HG02970 (cell line): ENCODE results near the gene GALNT16.

Experiments
- ATAC-seq: cut with Tn5 transposase; IDR thresholded peaks from one replicate; pipeline ENCODE4 v1.9.1; 2021; ENCODE audit warnings: mild to moderate bottlenecking, moderate library complexity, moderate number of reproducible peaks; ENCODE audit not compliant: unreplicated experiment, low FRiP score

GALNT16 gene

DNA sequence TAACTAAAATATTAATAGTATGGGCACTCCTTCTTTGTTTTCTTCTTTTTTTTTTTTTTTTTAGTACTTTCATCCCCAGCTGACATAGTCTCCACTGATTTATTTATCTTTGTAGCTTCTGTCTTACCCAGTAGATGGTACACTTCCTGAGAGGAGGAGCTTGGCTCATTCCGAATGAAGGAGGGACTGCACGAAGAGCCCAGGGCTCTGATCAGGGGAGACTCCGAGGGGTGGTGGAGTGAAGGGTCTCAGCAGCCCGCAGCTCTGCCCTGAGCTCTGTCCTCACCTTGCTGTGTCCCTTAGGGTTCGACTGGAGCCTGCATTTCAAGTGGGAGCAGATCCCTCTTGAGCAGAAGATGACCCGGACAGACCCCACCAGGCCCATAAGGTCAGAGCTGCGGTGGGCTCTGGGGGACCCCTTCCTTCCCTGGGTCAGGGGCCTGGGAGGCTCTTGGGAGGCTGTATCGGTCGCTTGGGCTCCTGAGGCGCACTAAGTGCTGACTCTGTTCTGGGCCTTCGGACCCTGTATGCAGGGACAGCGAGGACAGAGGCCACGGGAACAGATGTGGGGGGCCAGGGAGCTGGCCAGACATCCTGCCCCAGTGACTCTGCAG is 72.9 kb downstream of the GALNT16 start:
- ATAC-seq: no peak

GRCh38 chr14:69333791-69334337 is 73.9 kb downstream of the GALNT16 start:
- ATAC-seq: no peak

DNA sequence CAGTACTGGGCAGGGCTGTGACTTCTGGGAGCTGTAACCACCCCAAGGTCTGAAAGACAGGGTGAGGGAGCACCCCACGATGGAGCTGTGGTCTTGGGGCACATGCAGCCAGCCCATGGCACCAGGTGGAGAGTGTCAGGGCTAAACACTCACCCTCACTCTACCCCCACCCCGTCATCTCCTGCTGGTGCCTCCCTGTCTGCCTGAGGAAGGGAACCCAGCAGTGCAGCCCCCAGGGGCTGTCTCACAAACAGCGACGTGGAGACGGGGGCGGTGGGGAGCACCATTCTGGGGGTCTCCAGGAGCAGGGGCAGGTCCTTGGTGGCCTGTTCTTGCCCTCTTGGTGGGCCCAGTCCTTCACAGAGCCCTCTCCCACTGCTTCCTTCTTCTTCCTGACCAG is 74.6 kb downstream of the GALNT16 start:
- ATAC-seq: no peak

GRCh38 chr14:69335371-69335771 is 75.4 kb downstream of the GALNT16 start:
- ATAC-seq: no peak

GRCh38 chr14:69337984-69338383 is 78.0 kb downstream of the GALNT16 start:
- no peak for ATAC-seq

DNA sequence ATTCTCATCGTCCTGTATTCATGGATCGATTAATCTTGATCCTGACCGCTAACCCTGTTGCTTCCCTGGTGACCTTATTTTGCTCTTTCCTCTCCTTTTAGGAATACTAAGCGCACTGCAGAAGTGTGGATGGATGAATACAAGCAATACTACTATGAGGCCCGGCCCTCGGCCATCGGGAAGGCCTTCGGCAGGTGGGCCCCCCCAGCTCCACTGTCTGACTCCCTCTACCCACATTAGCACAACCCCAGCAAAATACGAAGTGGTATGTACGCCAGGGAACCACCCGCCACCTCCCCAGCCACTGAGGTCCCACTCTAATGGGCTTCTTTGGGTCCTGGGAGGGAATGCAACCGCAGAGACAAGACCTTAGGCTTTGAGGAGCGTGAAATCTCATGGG is 79.5 kb downstream of the GALNT16 start:
- ATAC-seq: no peak

- no peak for ATAC-seq
Observed at GRCh38 chr14:69342928-69343525, 83.1 kb downstream of the GALNT16 start.

DNA sequence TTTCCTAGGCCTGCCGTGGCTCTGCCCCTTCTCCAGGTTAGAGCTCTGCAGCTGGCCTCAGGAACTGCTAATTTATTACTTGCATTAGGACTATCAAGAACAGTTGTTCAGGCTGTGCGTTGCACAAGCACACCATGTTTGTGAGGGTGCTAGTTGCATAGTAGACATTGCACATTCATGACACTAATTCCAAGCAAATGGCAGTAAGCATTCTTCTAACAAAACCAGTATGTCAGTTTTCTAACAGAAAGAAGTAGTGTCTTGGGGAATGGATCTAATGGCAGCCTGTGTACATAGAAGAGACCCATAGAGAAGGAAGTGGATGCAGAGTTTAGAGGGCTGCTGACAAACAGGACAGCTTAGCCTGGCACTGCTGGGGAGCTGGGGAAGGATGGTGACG is 84.2 kb downstream of the GALNT16 start:
- ATAC-seq: no peak

DNA sequence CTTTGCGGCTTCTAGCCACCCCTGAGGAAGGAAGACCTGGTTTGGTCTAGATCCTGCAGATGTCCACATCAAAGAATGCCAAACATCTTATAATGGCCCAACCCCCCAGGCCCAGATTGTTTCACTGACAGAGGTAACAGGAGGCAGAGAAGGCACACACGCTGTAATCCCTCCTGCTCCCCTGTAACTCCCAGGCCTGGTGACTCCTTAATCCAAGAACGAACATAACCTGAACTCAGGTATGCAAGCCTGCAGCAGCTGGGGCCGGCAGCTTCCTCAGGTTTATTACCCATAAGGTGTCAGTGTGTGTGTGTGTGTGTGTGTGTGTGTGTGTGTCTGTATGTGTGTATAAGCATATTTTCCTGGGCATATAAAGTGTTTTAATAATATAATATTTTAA is 85.4 kb downstream of the GALNT16 start:
- no peak for ATAC-seq

GRCh38 chr14:69346710-69347109 is 86.8 kb downstream of the GALNT16 start:
- no peak for ATAC-seq

DNA sequence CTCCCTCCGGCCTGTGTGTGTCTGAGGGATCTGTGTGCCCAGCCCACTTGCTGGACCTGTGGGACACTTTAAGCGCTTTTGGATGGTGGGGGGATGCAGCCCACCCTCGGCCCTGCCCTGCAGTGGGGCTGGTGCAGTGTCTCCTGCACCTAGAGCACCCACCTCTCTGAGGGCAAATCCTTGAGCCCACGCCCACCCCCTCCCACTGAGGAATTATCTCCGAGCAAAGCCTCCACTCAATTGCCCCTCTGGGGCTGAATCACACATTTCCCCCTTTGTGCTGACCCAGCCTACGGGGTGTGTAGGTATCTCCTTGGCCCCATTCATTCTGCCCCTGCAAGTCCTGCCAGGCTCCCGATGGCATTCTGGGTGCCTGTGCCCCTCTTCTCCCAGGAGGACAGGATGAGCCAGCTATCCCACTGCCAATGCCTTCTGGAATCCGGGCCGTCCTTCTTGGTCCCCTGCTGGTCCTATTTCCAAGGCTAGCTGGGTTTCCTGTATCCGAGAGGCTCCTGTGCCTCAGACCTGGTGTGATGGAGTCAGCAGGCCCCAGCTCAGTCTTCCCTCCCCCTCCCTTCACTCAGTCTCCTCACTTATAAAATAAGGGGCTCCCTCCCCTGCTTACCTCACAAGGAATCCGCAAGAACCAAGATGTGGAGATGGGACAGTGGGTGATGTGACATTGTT is 89.3 kb downstream of the GALNT16 start:
- no peak for ATAC-seq

- ATAC-seq: no peak
Observed at GRCh38 chr14:69350892-69351291, 90.9 kb downstream of the GALNT16 start.

DNA sequence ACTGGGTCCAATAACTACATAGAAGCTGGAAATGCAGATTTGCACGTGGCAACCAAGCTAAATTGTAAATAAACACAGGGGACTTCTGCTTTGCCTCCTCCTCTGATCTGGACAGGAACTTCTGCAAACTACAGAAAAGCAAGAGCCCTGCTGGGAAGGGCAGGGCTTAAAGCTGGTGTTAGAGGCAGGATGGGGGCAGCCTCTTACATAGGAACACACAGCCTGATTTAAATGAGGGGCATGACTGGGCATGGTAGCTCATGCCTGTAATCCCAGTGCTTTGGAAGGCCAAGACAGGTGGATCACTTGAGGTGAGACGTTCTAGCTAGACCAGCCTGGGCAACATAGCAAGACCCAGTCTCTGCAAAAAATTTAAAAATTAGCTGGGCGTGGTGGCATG is 91.4 kb downstream of the GALNT16 start:
- no peak for ATAC-seq

GRCh38 chr14:69351911-69352310 is 92.0 kb downstream of the GALNT16 start:
- no peak for ATAC-seq

GRCh38 chr14:69353168-69353567 is 93.2 kb downstream of the GALNT16 start:
- ATAC-seq: no peak

DNA sequence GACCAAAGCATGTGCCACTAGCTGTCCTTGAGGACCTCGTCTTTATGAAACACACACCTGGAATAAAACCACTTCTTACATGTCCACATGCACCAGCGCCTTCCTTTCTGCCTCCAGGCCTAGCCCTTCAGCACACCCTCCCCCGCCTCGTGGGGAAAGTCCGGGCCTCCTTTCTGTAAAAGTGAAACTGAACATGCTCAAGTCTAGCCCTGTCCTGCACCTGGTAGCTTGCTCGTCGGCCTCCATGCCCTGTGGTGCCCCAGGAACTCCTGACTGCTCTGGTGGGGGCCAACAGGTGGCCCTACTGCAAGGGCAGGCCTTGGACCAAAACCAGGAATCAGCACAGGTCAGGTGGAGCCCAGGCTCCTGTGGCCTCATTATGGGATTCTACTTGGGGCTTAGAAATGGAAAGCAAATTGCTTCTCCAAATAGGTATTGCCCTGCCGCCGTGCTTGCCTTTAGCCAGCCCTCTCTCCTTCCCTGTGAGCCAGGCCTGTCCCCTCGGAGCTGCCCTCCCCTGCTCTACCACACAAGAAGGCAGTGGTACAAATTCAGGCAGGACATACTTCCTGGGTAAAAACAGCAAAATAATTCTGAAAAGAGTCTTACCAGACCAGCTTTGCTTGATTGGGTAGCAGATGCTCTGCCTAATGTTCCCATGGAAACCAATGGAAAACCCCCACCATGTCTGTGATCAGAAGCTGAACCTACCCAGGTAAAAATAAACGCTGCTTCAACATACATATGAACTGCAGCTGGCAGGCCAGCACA is 94.6 kb downstream of the GALNT16 start:
- ATAC-seq: peak; percentile 73

GRCh38 chr14:69355154-69355597 is 95.2 kb downstream of the GALNT16 start:
- ATAC-seq: no peak

DNA sequence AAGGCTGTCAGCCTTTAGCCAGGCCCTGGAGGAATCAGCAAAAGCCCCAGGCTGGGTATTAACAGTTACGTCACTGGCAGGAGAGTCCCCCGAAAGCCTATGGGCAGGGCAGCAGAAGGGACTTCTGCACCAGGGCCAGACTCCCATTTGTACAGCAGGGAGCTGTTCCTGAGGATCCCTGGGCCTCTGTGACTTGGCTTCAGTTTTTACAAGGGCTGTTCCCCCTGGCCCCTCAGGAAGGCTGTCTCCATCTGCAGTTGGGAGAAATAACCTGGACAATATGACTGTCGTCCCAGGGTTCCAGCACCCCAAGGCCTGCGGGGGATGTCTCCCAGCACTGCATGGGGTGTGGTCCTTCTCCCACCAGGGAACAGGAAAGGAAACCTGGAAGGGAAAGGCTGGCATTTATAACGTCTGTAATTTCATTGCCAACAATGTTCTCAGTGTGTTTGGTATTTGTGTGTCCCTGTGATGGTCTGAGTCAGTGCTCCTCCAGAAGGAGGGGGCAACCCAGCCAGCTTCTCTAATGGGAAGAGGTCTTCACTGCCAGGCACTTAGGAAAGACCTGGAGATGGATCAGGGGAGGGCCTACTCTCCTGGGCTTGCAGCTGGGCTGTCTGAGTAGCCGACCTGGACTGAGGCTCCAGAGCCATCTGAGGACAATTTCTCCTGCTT is 95.8 kb downstream of the GALNT16 start:
- no peak for ATAC-seq

DNA sequence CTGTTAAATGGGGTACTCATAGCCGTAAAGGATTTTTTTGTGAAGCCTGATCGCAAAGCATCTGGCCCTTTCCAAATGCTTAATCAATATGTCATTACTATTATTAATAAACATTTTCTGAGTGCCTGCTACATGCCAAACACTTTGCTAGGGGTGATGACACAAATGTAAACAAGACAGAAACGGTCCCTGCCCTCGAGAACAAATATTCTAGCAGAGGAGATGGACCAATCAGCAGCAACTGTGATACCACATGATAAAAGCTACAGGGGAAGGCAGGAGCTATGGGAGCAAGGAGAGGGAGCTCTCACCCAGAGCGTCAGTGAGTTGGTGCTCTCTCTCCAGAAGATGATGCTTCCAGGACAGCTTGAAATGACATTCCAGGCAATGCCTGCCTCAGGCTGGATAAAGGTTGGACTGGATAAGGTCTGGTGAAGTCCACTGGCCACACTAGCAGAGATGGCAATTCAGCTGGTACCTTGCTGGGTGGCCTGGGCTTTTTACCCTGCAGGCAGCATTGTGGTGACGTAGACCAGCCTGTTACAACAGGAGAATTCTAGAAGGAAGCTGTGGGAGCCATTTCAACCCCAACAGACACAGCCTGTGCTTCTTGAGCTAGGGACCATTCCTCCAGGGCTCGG is 97.1 kb downstream of the GALNT16 start:
- ATAC-seq: no peak
